AG04449 (cell line): Measurements from ENCODE around the gene KLHDC9.

Experiments used
- CTCF ChIA-PET: fragments of 350-600 bp; formaldehyde crosslinking; extraction: SDS; loops from one replicate; lab custom pipeline; 2021; ENCODE audit warnings: antibody characterized with exemption; lab: Yijun Ruan, JAX
- POLR2A ChIA-PET: fragments of 400-600, 350-600 bp; formaldehyde crosslinking; extraction: SDS; loops from one replicate; lab custom pipeline; 2020; ENCODE audit warnings: antibody characterized with exemption, inconsistent platforms; lab: Yijun Ruan, JAX
- DNase-seq: peaks from one replicate; pipeline ENCODE4 v3.0.0-alpha.2; 2010; ENCODE audit warnings: low read depth, low spot score
- H3K4me3 ChIP-seq: 2 replicates; pipeline ENCODE4 v1.5.1; 2011; ENCODE audit warnings: low read depth, mild to moderate bottlenecking, control low read depth, low read length
- CTCF ChIP-seq: IDR thresholded peaks from one replicate; pipeline ENCODE4 v1.5.1; 2011; ENCODE audit warnings: mild to moderate bottlenecking, moderate library complexity, low read length, control low read depth, inconsistent platforms; ENCODE audit not compliant: insufficient read depth; ENCODE audit errors: missing control alignments

Gene KLHDC9

DNA sequence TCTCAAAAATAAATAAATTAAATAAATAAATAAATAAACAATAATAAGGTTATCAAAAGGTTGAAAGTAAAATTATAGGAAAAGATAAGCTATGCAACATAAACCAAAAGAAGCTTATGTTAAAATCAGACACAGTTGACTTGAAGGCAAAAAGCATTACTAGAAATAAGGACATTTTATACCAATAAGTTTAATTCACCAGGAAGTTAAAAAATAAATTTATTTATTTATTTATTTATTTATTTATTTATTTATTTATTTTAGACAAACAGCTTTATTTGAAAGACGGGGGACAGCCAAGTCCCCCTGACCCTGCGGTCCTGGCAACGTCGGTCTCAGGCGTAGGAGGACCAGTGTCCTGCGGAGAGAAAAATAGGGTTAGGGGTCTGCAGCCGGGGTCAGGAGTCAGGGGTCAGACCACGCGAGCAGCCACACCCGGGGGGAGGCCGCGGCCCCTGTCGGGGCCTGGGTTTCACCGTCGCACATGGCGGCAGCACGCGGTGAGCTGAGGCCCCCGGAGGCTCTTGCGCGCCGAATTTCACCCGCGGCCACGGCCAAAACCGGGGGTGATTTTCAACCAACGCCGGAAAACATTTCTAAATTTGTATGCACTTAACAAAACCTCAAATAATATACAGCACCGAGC lies 42.7 kb downstream of the KLHDC9 start:
- H3K4me3 ChIP-seq = no peak overlapping the region
- ChIA-PET POLR2A (interaction anchor here (0.9 kb wide), 1 partner anchor 8 kb away, joined by 4 read pairs; no protein-coding TSS in a partner anchor), CTCF (interaction anchor here (0.8 to 12.2 kb wide), 11 partner anchors 8 to 306 kb away, joined by 3 to 147 read pairs (median 5); partner anchors contain the start of genes KLHDC9 and USF1)
- TF ChIP-seq CTCF = no peak
- no peak for DNase-seq

DNA sequence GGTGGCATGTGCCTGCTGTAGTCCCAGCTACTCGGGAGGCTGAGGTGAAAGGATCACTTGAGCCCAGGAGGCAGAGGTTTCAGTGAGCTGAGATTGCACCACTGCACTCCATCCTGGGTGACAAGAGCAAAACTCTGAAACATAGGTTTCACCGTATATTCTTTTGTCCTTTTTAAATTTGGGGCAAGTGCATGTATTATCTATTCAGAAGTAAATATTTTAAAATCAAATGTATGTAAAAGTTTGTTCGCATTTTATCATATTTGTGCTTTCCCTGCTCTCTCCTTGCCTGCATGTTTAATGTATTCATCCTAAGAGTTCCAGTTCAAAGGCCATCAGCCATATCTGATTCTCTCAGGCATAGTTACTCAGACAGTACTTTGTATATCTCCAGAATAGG lies 47.7 kb downstream of the KLHDC9 start:
- no peak overlapping the region for H3K4me3 ChIP-seq
- POLR2A ChIA-PET = no interaction called here
- CTCF ChIA-PET = no interaction called here
- TF ChIP-seq CTCF = no peak
- no peak for DNase-seq
